Measurements from ENCODE around the gene RNF113B. TPM values are rescaled to one million over a fixed set of nuclear protein-coding genes. Genes with fewer than 3 reads are reported as not detected.

The RNF113B gene
- polyA plus RNA-seq, 3 donors = not detected

GRCh38 chr13:98206946-98207345, 29.9 kb upstream of the RNF113B start:
- DNase-seq (ENCODE audit: low read depth in 3 of 3, low spot score in 2 of 3) = no peak

DNA sequence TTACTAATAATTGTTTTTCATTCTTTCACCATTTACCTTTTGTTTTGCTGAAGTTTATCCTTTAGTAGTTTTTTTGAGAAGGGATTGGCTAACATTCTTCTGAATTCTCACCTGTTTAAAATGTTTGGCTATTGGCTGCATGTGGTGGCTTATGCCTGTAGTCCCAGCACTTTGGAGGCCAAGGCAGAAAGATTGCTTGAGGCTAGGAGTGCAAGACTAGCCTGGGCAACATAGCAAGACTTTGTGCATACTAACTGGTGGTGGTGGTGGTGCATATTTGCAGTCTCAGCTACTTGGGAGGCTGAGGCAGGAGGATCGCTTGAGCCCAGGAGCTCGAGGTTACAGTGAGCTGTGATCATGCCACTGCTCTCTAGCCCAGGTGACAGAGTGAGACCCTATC, 27.5 kb upstream of the RNF113B start:
- no peak for DNase-seq (ENCODE audit: low read depth in 3 of 3, low spot score in 2 of 3)

DNA sequence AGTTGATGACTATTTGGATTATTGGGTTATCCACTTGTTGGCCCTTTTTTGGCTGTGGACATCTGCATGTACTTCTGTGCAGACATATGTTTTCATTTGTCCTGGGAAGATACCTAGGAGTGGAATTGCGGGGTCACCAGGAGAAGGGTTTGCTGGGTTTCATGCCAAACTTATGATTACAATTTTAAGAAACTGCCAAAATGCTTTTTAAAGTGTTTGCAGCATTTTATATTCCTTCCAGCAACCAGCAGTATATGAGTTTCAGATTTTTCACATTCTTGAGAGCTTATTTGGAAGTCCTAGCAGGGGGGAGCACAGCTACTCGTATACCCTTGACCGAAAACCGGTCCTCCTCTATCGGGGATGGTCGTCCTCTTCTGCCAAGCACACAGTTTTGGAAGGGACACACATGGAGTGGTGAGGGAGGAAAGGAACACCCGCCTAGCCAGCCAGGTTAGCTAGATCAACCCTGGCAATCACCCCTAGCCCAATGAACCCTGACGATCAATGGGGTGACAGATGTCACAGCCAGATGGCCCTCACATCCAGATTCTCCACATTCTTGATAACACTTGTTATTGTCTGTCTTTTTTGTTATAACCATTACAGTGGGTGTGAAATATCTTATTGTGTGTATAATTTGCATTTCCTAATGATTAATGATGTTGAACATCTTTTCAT, 26.7 kb upstream of the RNF113B start:
- no peak for DNase-seq (ENCODE audit: low read depth in 3 of 3, low spot score in 2 of 3)

DNA sequence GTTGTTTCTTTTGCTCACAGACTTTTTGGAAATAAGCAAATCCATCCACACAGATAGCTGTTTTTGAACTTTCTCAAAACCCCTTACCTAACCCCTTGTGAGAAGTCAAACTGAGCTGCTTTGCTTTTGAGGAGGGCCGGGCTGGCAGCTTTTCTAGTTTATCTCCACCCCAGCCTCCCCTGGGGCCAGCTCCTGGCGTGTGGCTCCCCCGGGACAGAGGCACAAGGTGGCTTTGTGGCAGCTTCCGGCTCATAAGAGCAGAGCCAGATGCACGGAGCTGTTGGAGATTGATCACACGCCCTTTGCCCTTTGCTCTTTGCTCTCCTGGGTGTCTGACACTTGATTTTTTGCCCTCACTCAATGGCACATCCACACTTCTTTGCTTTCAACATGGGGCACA, 24.9 kb upstream of the RNF113B start:
- no peak for DNase-seq (ENCODE audit: low read depth in 3 of 3, low spot score in 2 of 3)

- DNase-seq (ENCODE audit: low read depth in 3 of 3, low spot score in 2 of 3) = no peak
Observed at GRCh38 chr13:98201189-98201588, 24.1 kb upstream of the RNF113B start.

DNA sequence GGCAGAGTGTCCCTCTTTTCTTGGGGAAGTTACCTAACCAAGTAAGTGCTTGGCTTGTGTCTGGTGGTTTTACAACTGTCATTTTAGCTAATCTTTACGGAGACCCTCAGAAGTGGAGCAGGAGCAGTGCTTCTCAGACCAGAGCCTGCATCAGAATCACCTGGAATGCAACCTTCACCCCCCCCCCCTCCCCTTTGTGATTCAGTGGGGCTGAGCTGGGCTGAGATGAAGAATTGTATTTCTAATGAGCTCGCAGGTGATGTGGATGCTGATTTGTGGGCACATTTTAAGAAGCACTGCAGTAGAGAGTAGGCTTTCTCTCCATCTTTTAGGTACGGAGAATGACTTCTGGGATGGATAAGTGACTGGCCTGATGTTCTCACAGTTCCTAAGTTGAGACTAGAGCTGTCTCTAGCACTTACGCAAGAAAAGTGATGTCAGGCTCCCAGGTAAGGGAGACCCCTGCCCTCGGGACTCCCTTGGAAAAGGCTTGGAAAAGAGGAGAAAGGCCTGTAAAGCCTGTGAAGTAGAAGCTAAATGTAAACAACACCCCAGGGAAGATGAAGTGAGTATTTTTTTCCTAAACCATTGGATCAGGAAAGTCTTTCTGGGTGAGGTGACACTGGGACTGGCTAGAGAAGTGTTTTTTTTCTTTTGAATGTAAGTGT, 23.3 kb upstream of the RNF113B start:
- no peak for DNase-seq (ENCODE audit: low read depth in 3 of 3, low spot score in 2 of 3)

DNA sequence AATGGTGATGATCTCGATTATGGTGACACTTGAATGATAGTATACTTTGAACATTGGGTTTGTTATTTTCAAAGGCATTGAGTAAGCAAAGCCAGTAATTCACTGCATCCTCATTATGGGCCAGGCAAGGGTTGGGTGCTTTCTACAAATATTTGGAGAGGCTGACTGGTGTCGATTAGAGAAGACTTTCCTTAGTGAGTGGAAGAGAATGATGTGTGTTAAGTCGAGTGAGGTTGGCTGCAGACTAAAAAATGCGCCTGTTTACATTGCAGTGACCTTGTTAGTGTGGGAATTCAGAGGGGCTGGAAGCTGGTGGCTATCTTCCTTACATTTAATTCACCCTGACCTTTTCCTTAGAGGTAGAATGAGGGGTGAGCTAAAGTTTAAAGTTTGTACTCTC, 22.4 kb upstream of the RNF113B start:
- DNase-seq (ENCODE audit: low read depth in 3 of 3, low spot score in 2 of 3) = no peak

GRCh38 chr13:98198683-98199082, 21.6 kb upstream of the RNF113B start:
- DNase-seq (ENCODE audit: low read depth in 3 of 3, low spot score in 2 of 3) = no peak

GRCh38 chr13:98195054-98195791, 18.2 kb upstream of the RNF113B start:
- no peak for DNase-seq (ENCODE audit: low read depth in 3 of 3, low spot score in 2 of 3)

GRCh38 chr13:98192008-98192407, 14.9 kb upstream of the RNF113B start:
- no peak for DNase-seq (ENCODE audit: low read depth in 3 of 3, low spot score in 2 of 3)

GRCh38 chr13:98190889-98191444, 13.9 kb upstream of the RNF113B start:
- no peak for DNase-seq (ENCODE audit: low read depth in 3 of 3, low spot score in 2 of 3)

DNA sequence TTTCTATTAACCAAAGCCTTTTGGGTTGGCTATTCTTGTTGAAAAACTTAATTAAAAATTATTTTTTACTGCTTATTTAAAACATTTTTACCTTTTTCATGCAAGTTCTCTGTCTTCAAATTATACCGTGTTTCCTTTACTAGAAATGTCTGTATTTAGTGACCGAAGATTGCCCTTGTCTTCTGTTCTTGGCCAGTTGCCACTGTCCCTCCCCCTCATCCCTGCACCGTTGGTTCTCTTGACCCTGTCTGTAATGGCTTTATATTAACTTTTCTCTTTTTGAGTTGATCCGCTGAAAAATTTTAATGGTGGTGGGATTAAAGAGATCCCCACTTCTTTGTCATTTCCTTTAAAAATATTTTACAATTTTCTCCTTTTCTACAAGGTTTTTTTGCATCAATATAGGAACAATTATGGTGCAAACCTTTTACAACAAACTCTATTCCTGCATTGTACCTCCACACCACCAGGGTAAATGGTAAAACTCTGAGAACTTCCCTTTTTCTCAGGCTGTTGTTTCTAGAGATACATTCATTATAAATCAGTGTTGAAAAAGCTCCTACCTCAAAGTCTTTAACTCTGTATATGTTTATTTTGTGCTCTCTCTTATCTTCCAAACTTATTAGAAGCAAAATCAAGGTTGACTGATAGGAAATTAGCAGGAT, 12.9 kb upstream of the RNF113B start:
- no peak for DNase-seq (ENCODE audit: low read depth in 3 of 3, low spot score in 2 of 3)

DNA sequence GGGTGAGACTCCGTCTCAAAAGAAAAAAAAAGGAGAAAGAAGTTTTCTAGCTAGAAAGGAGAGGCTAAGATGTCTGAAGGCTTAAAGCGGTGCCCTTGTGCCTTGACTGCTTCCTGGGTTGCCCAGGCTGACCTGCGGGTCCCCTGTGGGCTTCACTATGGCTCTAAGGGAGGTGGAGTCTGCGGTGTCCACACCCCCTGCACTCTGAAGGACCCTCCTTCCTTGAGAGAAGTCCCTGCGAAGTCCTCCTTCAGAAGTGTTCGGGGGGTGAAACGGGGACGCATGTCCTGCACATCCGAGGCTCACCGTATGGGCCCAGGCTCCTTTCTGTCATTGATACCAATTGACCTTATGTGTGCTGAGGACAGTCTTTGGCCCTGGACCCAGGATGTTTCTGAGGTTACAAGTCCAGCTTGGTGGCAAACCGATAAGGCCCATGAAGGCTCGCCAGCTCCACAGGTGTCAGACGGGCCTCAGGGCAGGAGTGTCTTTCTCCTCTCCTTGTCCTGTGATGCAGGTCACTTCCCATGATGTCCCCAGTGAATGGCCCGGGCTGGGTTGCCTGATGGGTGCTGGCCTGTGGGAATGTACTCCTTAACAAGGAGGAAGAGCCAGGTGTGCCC, 11.6 kb upstream of the RNF113B start:
- DNase-seq (ENCODE audit: low read depth in 3 of 3, low spot score in 2 of 3) = no peak

- no peak for DNase-seq (ENCODE audit: low read depth in 3 of 3, low spot score in 2 of 3)
Observed at GRCh38 chr13:98187965-98188261, 10.8 kb upstream of the RNF113B start.

- DNase-seq (ENCODE audit: low read depth in 3 of 3, low spot score in 2 of 3) = no peak
Observed at GRCh38 chr13:98187155-98187964, 10.3 kb upstream of the RNF113B start.

DNA sequence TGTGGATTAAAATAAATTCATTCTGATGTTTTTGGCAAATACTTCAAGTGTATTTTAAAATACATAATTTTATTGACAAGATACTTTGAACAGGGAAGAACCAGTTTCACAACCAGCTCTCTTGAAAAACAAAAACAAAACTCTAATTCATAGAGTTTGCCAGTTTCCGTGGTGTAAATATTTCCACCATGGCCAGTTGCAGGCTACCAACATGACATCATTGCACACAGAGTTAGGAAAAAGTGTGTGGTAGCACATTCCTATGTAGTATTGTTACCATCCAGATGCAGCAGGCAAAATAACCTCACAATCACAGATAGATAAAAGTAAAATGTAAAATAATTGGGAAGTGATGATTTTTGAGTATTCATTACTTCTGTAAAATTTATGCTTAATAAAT, 7.7 kb upstream of the RNF113B start:
- no peak for DNase-seq (ENCODE audit: low read depth in 3 of 3, low spot score in 2 of 3)

DNA sequence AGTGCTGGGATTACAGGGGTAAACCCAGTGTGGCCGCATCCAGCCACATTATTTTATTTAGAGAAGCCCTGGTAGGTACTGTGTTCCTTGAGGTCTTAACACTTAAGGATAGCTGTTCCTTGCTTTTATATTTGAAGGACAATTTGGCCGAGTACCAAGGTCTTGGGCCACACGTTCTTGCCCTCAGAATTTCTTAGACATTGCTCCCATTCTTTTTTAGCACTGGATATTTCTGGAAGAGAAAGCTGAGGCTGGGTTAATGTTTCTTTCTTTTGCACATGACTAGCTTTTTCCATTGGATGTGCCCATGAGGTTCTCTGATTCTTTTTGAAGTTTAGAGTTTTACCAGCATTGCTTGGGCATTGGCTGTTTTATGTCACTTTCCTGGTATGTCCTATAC, 5.5 kb upstream of the RNF113B start:
- no peak for DNase-seq (ENCODE audit: low read depth in 3 of 3, low spot score in 2 of 3)

GRCh38 chr13:98182153-98182552, 5.1 kb upstream of the RNF113B start:
- DNase-seq (ENCODE audit: low read depth in 3 of 3, low spot score in 2 of 3) = no peak

- DNase-seq (ENCODE audit: low read depth in 3 of 3, low spot score in 2 of 3) = no peak
Observed at GRCh38 chr13:98181111-98181815, 4.2 kb upstream of the RNF113B start.
